ENCODE data around the gene EFNB2. TPM values are rescaled to one million over a fixed set of nuclear protein-coding genes. Genes with fewer than 3 reads are reported as not detected.
A peak's percentile ranks its signal among the peaks of the same experiment; 100 is the strongest.

EFNB2 gene
- total RNA-seq, 1 donor from 2014 or later = 42.1 TPM

GRCh38 chr13:106453101-106453500 lies 82.4 kb downstream of the EFNB2 start:
- H3K27me3 ChIP-seq (ENCODE audit: control insufficient read depth, insufficient read depth, low read length) = no peaks in the 10 kb centered on the region
- H3K4me3 ChIP-seq (ENCODE audit: low read depth, low read length) = no peak overlapping the region
- no peak for TF ChIP-seq CTCF (IDR thresholded peaks at IDR 0.05; ENCODE audit: insufficient read depth, low read length, poor library complexity, severe bottlenecking)
- DNase-seq (ENCODE audit: low read depth) = no peak
- no peaks in the 10 kb centered on the region for H3K36me3 ChIP-seq (ENCODE audit: control insufficient read depth, insufficient read depth, low read length)

- TF ChIP-seq CTCF (IDR thresholded peaks at IDR 0.05; ENCODE audit: insufficient read depth, low read length, poor library complexity, severe bottlenecking) = no peak
- Histone ChIP-seq H3K27me3 (ENCODE audit: control insufficient read depth, insufficient read depth, low read length) (no peaks in the 10 kb centered on the region), H3K4me3 (ENCODE audit: low read depth, low read length) (no peak overlapping the region), H3K36me3 (ENCODE audit: control insufficient read depth, insufficient read depth, low read length) (no peaks in the 10 kb centered on the region)
- DNase-seq (ENCODE audit: low read depth) = no peak
Observed at GRCh38 chr13:106450991-106451390, 84.5 kb downstream of the EFNB2 start.

GRCh38 chr13:106449096-106449495 lies 86.4 kb downstream of the EFNB2 start:
- Histone ChIP-seq H3K4me3 (ENCODE audit: low read depth, low read length) (no peak overlapping the region), H3K36me3 (ENCODE audit: control insufficient read depth, insufficient read depth, low read length) (no peaks in the 10 kb centered on the region), H3K27me3 (ENCODE audit: control insufficient read depth, insufficient read depth, low read length) (no peaks in the 10 kb centered on the region)
- no peak for DNase-seq (ENCODE audit: low read depth)
- TF ChIP-seq CTCF (IDR thresholded peaks at IDR 0.05; ENCODE audit: insufficient read depth, low read length, poor library complexity, severe bottlenecking) = no peak

- Histone ChIP-seq H3K36me3 (ENCODE audit: control insufficient read depth, insufficient read depth, low read length) (no peaks in the 10 kb centered on the region), H3K4me3 (ENCODE audit: low read depth, low read length) (no peak overlapping the region), H3K27me3 (ENCODE audit: control insufficient read depth, insufficient read depth, low read length) (no peaks in the 10 kb centered on the region)
- peak; percentile 93 for DNase-seq (ENCODE audit: low read depth)
- no peak for TF ChIP-seq CTCF (IDR thresholded peaks at IDR 0.05; ENCODE audit: insufficient read depth, low read length, poor library complexity, severe bottlenecking)
Observed at GRCh38 chr13:106445996-106446395, 89.5 kb downstream of the EFNB2 start.

GRCh38 chr13:106443607-106444322 lies 91.7 kb downstream of the EFNB2 start:
- DNase-seq (ENCODE audit: low read depth) = no peak
- TF ChIP-seq CTCF (IDR thresholded peaks at IDR 0.05; ENCODE audit: insufficient read depth, low read length, poor library complexity, severe bottlenecking) = no peak
- no peak overlapping the region for H3K4me3 ChIP-seq (ENCODE audit: low read depth, low read length)
- no peaks in the 10 kb centered on the region for H3K36me3 ChIP-seq (ENCODE audit: control insufficient read depth, insufficient read depth, low read length)
- no peaks in the 10 kb centered on the region for H3K27me3 ChIP-seq (ENCODE audit: control insufficient read depth, insufficient read depth, low read length)

- DNase-seq (ENCODE audit: low read depth) = no peak
- Histone ChIP-seq H3K27me3 (ENCODE audit: control insufficient read depth, insufficient read depth, low read length) (no peaks in the 10 kb centered on the region), H3K36me3 (ENCODE audit: control insufficient read depth, insufficient read depth, low read length) (no peaks in the 10 kb centered on the region), H3K4me3 (ENCODE audit: low read depth, low read length) (no peak overlapping the region)
- no peak for TF ChIP-seq CTCF (IDR thresholded peaks at IDR 0.05; ENCODE audit: insufficient read depth, low read length, poor library complexity, severe bottlenecking)
Observed at GRCh38 chr13:106440866-106441265, 94.6 kb downstream of the EFNB2 start.
